B cell (primary cell): Measurements from ENCODE around the gene C17orf114.

Source experiments
- ATAC-seq: fragments of 200-7000 bp; cut with Tn5 transposase; one replicate; pipeline ENCODE4 v1.10.0; 2021; ENCODE audit warnings: low read depth, mild to moderate bottlenecking, moderate number of reproducible peaks, moderate library complexity
- CTCF ChIA-PET: fragments of 350-600 bp; sonication (Branson Sonifier 250); formaldehyde crosslinking; loops from one replicate; lab custom pipeline; 2021; ENCODE audit warnings: antibody characterized with exemption, inconsistent platforms; lab: Charles Lee
- POLR2A ChIA-PET: fragments of 350-600 bp; sonication (Branson Sonifier 250); formaldehyde crosslinking; loops from one replicate; lab custom pipeline; 2021; ENCODE audit warnings: antibody characterized with exemption; lab: Charles Lee
- DNase-seq: peaks from one replicate; pipeline ENCODE4 v3.0.0; 2013
- H2AFZ ChIP-seq: 2 replicates; pipeline ENCODE4 v1.6.1; 2012; ENCODE audit warnings: mild to moderate bottlenecking, low read depth, low read length; ENCODE audit not compliant: insufficient read depth, poor library complexity, severe bottlenecking
- H3K27ac ChIP-seq, 2 donors: 1 replicate in 1 of 2; 2 replicates in 1 of 2; pipeline ENCODE4 v1.5.1; 2012 to 2013; ENCODE audit warnings: low read length in 2 of 2, mild to moderate bottlenecking in 2 of 2, moderate library complexity in 1 of 2
- H3K27me3 ChIP-seq, 4 experiments: fragments of 200-600 bp in 1 of 4; sonication (generic) in 1 of 4; replicated peaks in 1 of 4; 1 replicate in 2 of 4; 2 replicates in 2 of 4; pipeline versions ENCODE4 v1.6.1 to v1.7.0; 2013 to 2016; ENCODE audit warnings: low read length in 3 of 4, mild to moderate bottlenecking in 2 of 4, mixed read lengths in 1 of 4, moderate library complexity in 1 of 4; ENCODE audit not compliant: insufficient read depth in 4 of 4, control insufficient read depth in 3 of 4; ENCODE audit errors: control extremely low read depth in 1 of 4
- H3K36me3 ChIP-seq, 2 experiments: replicated peaks in 1 of 2; 1 replicate in 1 of 2; 2 replicates in 1 of 2; pipeline versions ENCODE4 v1.6.1 to v1.7.1; 2013; ENCODE audit warnings: low read length in 1 of 2; ENCODE audit not compliant: insufficient read depth in 2 of 2, control insufficient read depth in 1 of 2; ENCODE audit errors: control extremely low read depth in 1 of 2, extremely low read depth in 1 of 2
- H3K4me1 ChIP-seq, 2 donors: fragments of 200-600 bp in 1 of 2; sonication (generic) in 1 of 2; 1 replicate in 1 of 2; 2 replicates in 1 of 2; pipeline versions ENCODE4 v1.5.1 to v1.6.1; 2013 to 2017; ENCODE audit warnings: low read length in 2 of 2; ENCODE audit not compliant: control insufficient read depth in 2 of 2, insufficient read depth in 2 of 2
- H3K4me2 ChIP-seq: replicated peaks from 2 replicates; pipeline ENCODE3; 2012; ENCODE audit warnings: mild to moderate bottlenecking, low read depth, low read length; ENCODE audit not compliant: poor library complexity, severe bottlenecking
- H3K4me3 ChIP-seq, 5 experiments: fragments of 200-600 bp in 1 of 5; sonication (generic) in 1 of 5; 1 replicate in 3 of 5; 2 replicates in 2 of 5; pipeline versions ENCODE4 v1.5.1 to v1.7.0; 2011 to 2016; ENCODE audit warnings: low read length in 4 of 5, mild to moderate bottlenecking in 4 of 5, low read depth in 2 of 5, control low read depth in 1 of 5, moderate library complexity in 1 of 5; ENCODE audit not compliant: insufficient read depth in 1 of 5; ENCODE audit errors: control extremely low read depth in 1 of 5, extremely low read depth in 1 of 5
- H3K79me2 ChIP-seq: fragments of 200-600 bp; sonication (generic); one replicate; pipeline ENCODE4 v1.6.0; 2016; ENCODE audit warnings: low read length; ENCODE audit not compliant: control insufficient read depth, insufficient read depth
- H3K9ac ChIP-seq: fragments of 200-600 bp; sonication (generic); 2 replicates; pipeline ENCODE4 v1.6.1; 2017; ENCODE audit warnings: mild to moderate bottlenecking, low read length, moderate library complexity
- H3K9me3 ChIP-seq, 3 donors: one replicate each; pipeline versions ENCODE4 v1.6.1 to v1.7.1; 2013; ENCODE audit warnings: low read length in 2 of 3; ENCODE audit not compliant: control insufficient read depth in 2 of 3, insufficient read depth in 1 of 3; ENCODE audit errors: control extremely low read depth in 1 of 3
- H4K20me1 ChIP-seq: 2 replicates; pipeline ENCODE4 v1.6.0; 2012; ENCODE audit warnings: mild to moderate bottlenecking, low read length; ENCODE audit not compliant: insufficient read depth, control insufficient read depth, poor library complexity, severe bottlenecking
- H3K27ac Mint-ChIP-seq: one replicate; pipeline ENCODE4 v1.8.0; 2021; ENCODE audit warnings: mixed read lengths
- H3K27me3 Mint-ChIP-seq: one replicate; pipeline ENCODE4 v1.8.0; 2021; ENCODE audit warnings: mixed read lengths
- H3K4me1 Mint-ChIP-seq: one replicate; pipeline ENCODE4 v1.8.0; 2021; ENCODE audit warnings: mixed read lengths
- H3K4me3 Mint-ChIP-seq: one replicate; pipeline ENCODE4 v1.8.0; 2021; ENCODE audit warnings: mixed read lengths
- H3K9me3 Mint-ChIP-seq: one replicate; pipeline ENCODE4 v1.8.0; 2022; ENCODE audit warnings: mixed read lengths; ENCODE audit not compliant: insufficient read depth
- EZH2 ChIP-seq: IDR thresholded peaks from 2 replicates; pipeline ENCODE4 v1.6.1; 2012; ENCODE audit warnings: borderline replicate concordance, low read depth, mild to moderate bottlenecking, moderate library complexity, low read length; ENCODE audit not compliant: insufficient read depth, poor library complexity, severe bottlenecking
- WGBS: methylation state at CpG from one replicate; pipeline ENCODE4 v1.1.5; 2013; ENCODE audit warnings: missing lambda C conversion rate; ENCODE audit not compliant: insufficient coverage; 5-methylcytosine and 5-hydroxymethylcytosine counted together
- intact Hi-C: fragments of 100-400 bp; cut with micrococcal nuclease; formaldehyde crosslinking; loops from one replicate; pipeline ENCODE4 v1.10.0; 2022
- TF ChIP-seq, protein P1 (sequence below): fragments of 200-600 bp; IDR thresholded peaks from one replicate; pipeline ENCODE4 v1.8.0; 2022; ENCODE audit warnings: antibody characterized with exemption, mild to moderate bottlenecking

The C17orf114 gene

DNA sequence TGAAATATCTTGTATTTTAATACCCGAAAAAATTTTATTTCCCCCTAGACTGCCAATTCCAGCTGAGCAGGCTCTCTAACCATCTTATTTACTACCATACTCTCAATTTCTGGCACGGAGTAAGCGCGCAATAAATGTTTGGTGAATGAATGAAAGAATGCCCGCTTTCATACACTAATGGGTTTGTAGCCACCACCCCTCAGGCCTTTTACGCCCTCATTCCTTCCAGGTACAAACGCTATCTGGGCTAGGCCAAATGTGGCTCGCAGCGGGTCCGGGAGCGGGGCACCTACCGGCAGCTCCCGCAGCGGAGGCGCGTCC is 4.3 kb upstream of the C17orf114 start:
- Histone ChIP-seq H3K79me2 (no peaks in the 10 kb centered on the region), H3K36me3 (no peaks in the 10 kb centered on the region), H3K27ac (no peak overlapping the region), H3K4me2 (peak overlapping the region; percentile 92), H3K9me3 (no peaks in the 10 kb centered on the region), H3K27me3 (no peaks in the 10 kb centered on the region), H2AFZ (peak overlapping the region; percentile 88), H3K4me3 (peak overlapping the region; percentile 23 to 89 (median 72)), H4K20me1 (no peaks in the 10 kb centered on the region), H3K4me1 (peaks cover 9 to 13% of the 10 kb centered on the region in 2 donors), H3K9ac (peak overlapping the region; percentile 78)
- no peaks in the 10 kb centered on the region for H3K27me3 Mint-ChIP-seq
- DNase-seq (no peak), ATAC-seq (no peak)
- H3K9me3 Mint-ChIP-seq: no peaks in the 10 kb centered on the region
- no peak for TF ChIP-seq EZH2
- intact Hi-C loops: loop anchor here (2.0 to 5.0 kb wide), 2 partner anchors 16 to 136 kb away; partner anchors contain the start of genes RNF167 and SLC25A11
- peaks cover 14% of the 10 kb centered on the region for H3K4me1 Mint-ChIP-seq
- H3K27ac Mint-ChIP-seq: peak overlapping the region; percentile 70
- H3K4me3 Mint-ChIP-seq: peak overlapping the region; percentile 86
- ChIA-PET POLR2A (interaction anchor here (0.9 to 1.9 kb wide), 2 partner anchors 10 to 16 kb away, joined by 4 to 8 read pairs; partner anchors contain the start of gene PSMB6), CTCF (interaction anchor here (0.8 to 1.6 kb wide), 3 partner anchors 16 to 63 kb away, joined by 3 to 8 read pairs (median 3); no protein-coding TSS in a partner anchor)
- under 1% methylated on average over 11 of the region's 16 CpGs for WGBS

DNA sequence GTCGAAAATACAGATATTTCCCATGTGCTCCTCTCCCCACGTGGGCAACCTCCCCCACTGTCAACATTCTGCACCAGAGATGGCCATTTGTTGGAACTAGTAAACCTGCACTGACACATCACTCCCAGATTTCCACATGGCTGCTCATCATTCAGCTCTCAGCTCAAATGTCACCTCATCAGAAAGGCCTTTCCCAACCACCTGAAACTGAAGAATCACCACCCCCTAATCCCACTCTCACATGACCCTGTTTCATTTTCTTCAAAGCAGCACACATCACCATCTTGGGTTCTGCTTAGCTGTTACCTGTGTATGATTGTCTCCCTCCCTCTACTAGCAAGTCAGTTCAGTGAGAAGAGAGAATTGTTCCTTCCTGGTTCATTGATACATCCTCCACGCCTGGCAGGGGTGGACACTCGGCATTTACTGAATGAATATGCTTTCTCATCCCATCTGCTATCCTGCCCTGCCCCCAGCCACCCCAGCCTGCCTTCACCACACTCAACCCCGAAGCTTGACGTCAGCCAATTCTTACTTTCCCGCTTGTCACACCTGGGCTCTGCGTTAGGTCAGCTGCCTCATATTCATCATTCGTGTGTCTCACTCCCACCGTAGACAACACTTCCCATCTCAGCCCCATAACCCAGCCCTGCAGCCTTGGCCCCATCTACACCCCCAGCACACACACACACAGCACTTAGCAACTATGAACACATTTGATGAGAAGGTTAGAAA is 1.5 kb downstream of the C17orf114 start:
- POLR2A ChIA-PET: no interaction called here
- Mint-ChIP-seq H3K4me3 (no peak overlapping the region), H3K27me3 (no peaks in the 10 kb centered on the region), H3K27ac (peak overlapping the region; percentile 10), H3K9me3 (no peaks in the 10 kb centered on the region), H3K4me1 (peaks cover 11% of the 10 kb centered on the region)
- Histone ChIP-seq H3K4me1 (peaks cover 7 to 14% of the 10 kb centered on the region in 2 donors), H3K9me3 (no peaks in the 10 kb centered on the region), H3K4me2 (no peak overlapping the region), H2AFZ (no peak overlapping the region), H3K79me2 (peaks cover 6% of the 10 kb centered on the region), H3K27me3 (no peaks in the 10 kb centered on the region), H4K20me1 (no peaks in the 10 kb centered on the region), H3K4me3 (no peak overlapping the region), H3K27ac (no peak overlapping the region), H3K36me3 (peaks cover 0 to 22% of the 10 kb centered on the region in 2 experiments), H3K9ac (no peak overlapping the region)
- intact Hi-C loops: no loop called here
- CTCF ChIA-PET: interaction anchor here (1.2 to 1.4 kb wide), 2 partner anchors 11 to 175 kb away, joined by 4 read pairs; no protein-coding TSS in a partner anchor
- 76% methylated on average over 9 of the region's 10 CpGs for WGBS
- ATAC-seq (no peak), DNase-seq (no peak)
- TF ChIP-seq, protein P1, sequence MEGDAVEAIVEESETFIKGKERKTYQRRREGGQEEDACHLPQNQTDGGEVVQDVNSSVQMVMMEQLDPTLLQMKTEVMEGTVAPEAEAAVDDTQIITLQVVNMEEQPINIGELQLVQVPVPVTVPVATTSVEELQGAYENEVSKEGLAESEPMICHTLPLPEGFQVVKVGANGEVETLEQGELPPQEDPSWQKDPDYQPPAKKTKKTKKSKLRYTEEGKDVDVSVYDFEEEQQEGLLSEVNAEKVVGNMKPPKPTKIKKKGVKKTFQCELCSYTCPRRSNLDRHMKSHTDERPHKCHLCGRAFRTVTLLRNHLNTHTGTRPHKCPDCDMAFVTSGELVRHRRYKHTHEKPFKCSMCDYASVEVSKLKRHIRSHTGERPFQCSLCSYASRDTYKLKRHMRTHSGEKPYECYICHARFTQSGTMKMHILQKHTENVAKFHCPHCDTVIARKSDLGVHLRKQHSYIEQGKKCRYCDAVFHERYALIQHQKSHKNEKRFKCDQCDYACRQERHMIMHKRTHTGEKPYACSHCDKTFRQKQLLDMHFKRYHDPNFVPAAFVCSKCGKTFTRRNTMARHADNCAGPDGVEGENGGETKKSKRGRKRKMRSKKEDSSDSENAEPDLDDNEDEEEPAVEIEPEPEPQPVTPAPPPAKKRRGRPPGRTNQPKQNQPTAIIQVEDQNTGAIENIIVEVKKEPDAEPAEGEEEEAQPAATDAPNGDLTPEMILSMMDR: no peak
- TF ChIP-seq EZH2: no peak
